ENCODE results near the gene CDK5.
"Not testable (repeated sequence)": the region's sequence is repeated elsewhere in the genome, so short reads cannot be mapped to it uniquely, and the experiment has no call there.

CDK5 gene

GRCh38 chr7:151056283-151056665, 1.4 kb downstream of the CDK5 start:
- no peak for DNase-seq

GRCh38 chr7:151053751-151054150, 3.9 kb downstream of the CDK5 start:
- DNase-seq, result no peak

- no peak for DNase-seq
Measured at GRCh38 chr7:151053096-151053495, 4.6 kb downstream of the CDK5 start.

GRCh38 chr7:151051108-151051507, 6.6 kb downstream of the CDK5 start:
- DNase-seq, result no peak

- DNase-seq, result no peak
Measured at GRCh38 chr7:151048911-151049463, 8.7 kb downstream of the CDK5 start.

GRCh38 chr7:151047976-151048815, 9.5 kb downstream of the CDK5 start, which contains the start of gene ASIC3:
ASIC3 (plus strand) TSS chr7:151048531; CDS start chr7:151048886, 355 bp downstream.
- DNase-seq, result no peak

GRCh38 chr7:151046603-151047573, 10.8 kb downstream of the CDK5 start:
- peak; percentile 7 for DNase-seq

GRCh38 chr7:151045967-151046366, 11.7 kb downstream of the CDK5 start:
- DNase-seq, result no peak

GRCh38 chr7:151045262-151045661, 12.4 kb downstream of the CDK5 start:
- no peak for DNase-seq

GRCh38 chr7:151043959-151044358, 13.7 kb downstream of the CDK5 start:
- DNase-seq, result no peak

- DNase-seq, result not testable (repeated sequence)
Measured at GRCh38 chr7:151043449-151043848, 14.2 kb downstream of the CDK5 start.

GRCh38 chr7:151040616-151041375, 16.9 kb downstream of the CDK5 start:
- no peak for DNase-seq

- DNase-seq, result no peak
Measured at GRCh38 chr7:151039850-151040548, 17.7 kb downstream of the CDK5 start.

- no peak for DNase-seq
Measured at GRCh38 chr7:151038951-151039849, 18.5 kb downstream of the CDK5 start.

- no peak for DNase-seq
Measured at GRCh38 chr7:151035902-151036301, 21.8 kb downstream of the CDK5 start.

- DNase-seq, result no peak
Measured at GRCh38 chr7:151035026-151035717, 22.5 kb downstream of the CDK5 start.

- no peak for DNase-seq
Measured at GRCh38 chr7:151034312-151035025, 23.2 kb downstream of the CDK5 start.

GRCh38 chr7:151033864-151034249, 23.8 kb downstream of the CDK5 start:
- no peak for DNase-seq

Data from NCI-H1417 treated with DMSO at 0.1 percent for 48 hours (cell line).